Measurements from ENCODE around the gene SERPINA6.

DNA sequence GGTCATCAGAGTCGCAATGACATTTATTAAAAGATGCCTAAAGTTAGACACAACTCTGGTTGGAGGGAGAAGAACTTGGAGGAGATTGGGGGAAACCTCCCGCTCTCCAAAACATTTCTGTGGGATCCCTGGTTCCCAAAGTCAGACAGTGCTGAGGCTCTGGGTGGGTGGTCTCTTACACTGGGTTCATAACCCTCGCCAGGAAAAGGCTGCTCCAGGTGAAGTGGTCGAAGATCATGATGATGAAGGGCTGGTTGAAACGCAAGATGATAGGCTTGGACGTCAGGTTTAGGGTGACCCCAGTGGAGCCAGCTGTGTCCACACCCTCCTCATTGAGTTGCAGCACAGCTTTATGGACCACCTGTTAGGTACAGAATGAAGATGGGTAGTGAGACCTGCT, 18.9 kb downstream of the SERPINA6 start:
- TF ChIP-seq EP300 (IDR thresholded peaks at IDR 0.05) = no peak
- TF ChIP-seq, protein P1, sequence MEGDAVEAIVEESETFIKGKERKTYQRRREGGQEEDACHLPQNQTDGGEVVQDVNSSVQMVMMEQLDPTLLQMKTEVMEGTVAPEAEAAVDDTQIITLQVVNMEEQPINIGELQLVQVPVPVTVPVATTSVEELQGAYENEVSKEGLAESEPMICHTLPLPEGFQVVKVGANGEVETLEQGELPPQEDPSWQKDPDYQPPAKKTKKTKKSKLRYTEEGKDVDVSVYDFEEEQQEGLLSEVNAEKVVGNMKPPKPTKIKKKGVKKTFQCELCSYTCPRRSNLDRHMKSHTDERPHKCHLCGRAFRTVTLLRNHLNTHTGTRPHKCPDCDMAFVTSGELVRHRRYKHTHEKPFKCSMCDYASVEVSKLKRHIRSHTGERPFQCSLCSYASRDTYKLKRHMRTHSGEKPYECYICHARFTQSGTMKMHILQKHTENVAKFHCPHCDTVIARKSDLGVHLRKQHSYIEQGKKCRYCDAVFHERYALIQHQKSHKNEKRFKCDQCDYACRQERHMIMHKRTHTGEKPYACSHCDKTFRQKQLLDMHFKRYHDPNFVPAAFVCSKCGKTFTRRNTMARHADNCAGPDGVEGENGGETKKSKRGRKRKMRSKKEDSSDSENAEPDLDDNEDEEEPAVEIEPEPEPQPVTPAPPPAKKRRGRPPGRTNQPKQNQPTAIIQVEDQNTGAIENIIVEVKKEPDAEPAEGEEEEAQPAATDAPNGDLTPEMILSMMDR (IDR thresholded peaks at IDR 0.05) = no peak
